Breast epithelium (tissue), 4 donors: Measurements from ENCODE around the gene MAGIX. TPM values are rescaled to one million over a fixed set of nuclear protein-coding genes. Genes with fewer than 3 reads are reported as not detected.
"Not testable (repeated sequence)": the region's sequence is repeated elsewhere in the genome, so short reads cannot be mapped to it uniquely, and the experiment has no call there.

Source experiments
- DNase-seq, 2 donors: peaks; one replicate each; pipeline ENCODE4 v3.0.0-alpha.2; 2019; ENCODE audit warnings: low spot score in 2 of 2
- H3K27ac ChIP-seq, 2 donors: fragments of 200-600 bp; sonication (generic) in 1 of 2; one replicate each; pipeline ENCODE4 v1.5.1; 2016 to 2019; ENCODE audit warnings: mild to moderate bottlenecking in 1 of 2
- H3K27me3 ChIP-seq, 2 donors: fragments of 200-600 bp; sonication (generic) in 1 of 2; one replicate each; pipeline versions ENCODE4 v1.5.1 to v1.6.0; 2017 to 2019; ENCODE audit warnings: control low read depth in 1 of 2, mild to moderate bottlenecking in 1 of 2
- H3K36me3 ChIP-seq: fragments of 200-600 bp; one replicate; pipeline ENCODE4 v1.5.1; 2019
- H3K4me1 ChIP-seq, 2 donors: fragments of 200-600 bp; sonication (generic); one replicate each; pipeline ENCODE4 v1.5.1; 2016 to 2019; ENCODE audit warnings: control low read depth in 1 of 2
- H3K4me3 ChIP-seq, 3 donors: fragments of 200-600 bp; sonication (generic); 1 replicate in 2 of 3; 2 replicates in 1 of 3; pipeline ENCODE4 v1.5.1; 2016 to 2019; ENCODE audit warnings: mild to moderate bottlenecking in 3 of 3, moderate library complexity in 2 of 3
- H3K9me3 ChIP-seq, 2 donors: fragments of 200-600 bp; sonication (generic) in 1 of 2; one replicate each; pipeline ENCODE4 v1.5.1; 2016 to 2019; ENCODE audit warnings: control low read depth in 1 of 2
- POLR2A ChIP-seq: fragments of 450-650 bp; IDR thresholded peaks from one replicate; pipeline ENCODE4 v1.6.1; 2016; ENCODE audit warnings: antibody characterized with exemption, mild to moderate bottlenecking, moderate library complexity
- POLR2AphosphoS5 ChIP-seq, 3 donors: sonication (generic); formaldehyde crosslinking; IDR thresholded peaks; one replicate each; pipeline ENCODE4 v1.6.1; 2017; ENCODE audit warnings: antibody characterized with exemption in 3 of 3
- intact Hi-C: fragments of 100-400 bp; cut with DNase I; formaldehyde crosslinking; loops from one replicate; pipeline ENCODE4 v1.15.1; 2023; ENCODE audit warnings: low total_unique reads
- total RNA-seq, 3 donors: library from RNA; depleted of rRNA; stranded (reverse); fragments of >200 nt; gene quantifications; one replicate each; pipeline ENCODE4 v1.1.0, GENCODE V29; 2016
- TF ChIP-seq, protein P1 (sequence below), 3 donors: fragments of 450-650 bp; IDR thresholded peaks; one replicate each; pipeline ENCODE4 v1.5.1; 2016 to 2017; ENCODE audit warnings: antibody characterized with exemption in 3 of 3, mild to moderate bottlenecking in 3 of 3, moderate library complexity in 3 of 3

MAGIX gene
- total RNA-seq, 3 donors from 2014 or later: 1.3 to 12.4 (median 4.9) TPM

DNA sequence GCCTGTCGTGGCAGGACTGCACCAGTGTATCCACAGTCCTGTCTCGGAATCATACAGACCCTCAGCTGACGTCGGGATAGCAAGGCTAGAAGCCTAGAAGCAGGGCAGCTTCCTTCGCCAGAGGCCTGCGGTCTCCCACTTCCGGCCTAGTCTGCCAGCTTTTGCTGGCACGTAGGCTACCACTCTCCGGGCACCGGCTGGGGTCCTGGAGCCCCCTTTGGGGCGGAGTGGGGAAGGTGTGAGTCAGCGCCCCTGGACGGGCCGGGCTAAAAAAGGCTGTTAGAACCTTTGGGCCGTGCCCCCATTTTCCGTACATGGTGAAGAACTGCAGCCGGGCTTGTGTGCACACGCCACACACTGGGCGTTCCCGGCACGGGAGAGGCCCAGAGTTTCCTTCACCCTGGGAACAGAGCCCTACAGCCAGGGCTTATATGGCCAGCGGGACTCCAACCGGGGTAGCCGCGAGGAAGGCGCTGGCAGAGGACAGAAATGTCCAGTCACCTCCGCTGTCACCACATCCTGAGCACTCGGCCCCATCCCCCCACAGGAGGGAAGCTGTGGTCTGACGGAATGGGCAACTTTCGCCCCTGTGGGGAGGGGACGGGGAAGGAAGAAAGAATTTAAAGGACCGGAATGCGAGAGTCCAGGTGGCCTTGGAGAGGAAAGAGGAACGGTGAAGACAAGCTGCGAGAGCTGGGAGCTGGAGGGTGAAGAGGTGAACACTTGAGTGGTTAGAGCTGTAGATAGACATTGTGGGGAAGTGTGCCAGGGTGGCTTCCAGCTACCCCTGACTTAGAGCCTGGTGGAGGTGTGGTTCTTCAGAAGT, 4.6 kb downstream of the MAGIX start:
- no peaks in the 10 kb centered on the region for H3K36me3 ChIP-seq
- intact Hi-C loops: no loop called here
- no peaks in the 10 kb centered on the region for H3K4me1 ChIP-seq
- no peaks in the 10 kb centered on the region for H3K9me3 ChIP-seq
- peaks cover 0 to 8% of the 10 kb centered on the region in 2 donors for H3K27me3 ChIP-seq
- H3K27ac ChIP-seq: peak overlapping the region; percentile 77 to 92
- peak in 1 of 2 donors; percentile 72 for DNase-seq
- H3K4me3 ChIP-seq: peak overlapping the region; percentile 33 to 60 (median 35)
- TF ChIP-seq, protein P1, sequence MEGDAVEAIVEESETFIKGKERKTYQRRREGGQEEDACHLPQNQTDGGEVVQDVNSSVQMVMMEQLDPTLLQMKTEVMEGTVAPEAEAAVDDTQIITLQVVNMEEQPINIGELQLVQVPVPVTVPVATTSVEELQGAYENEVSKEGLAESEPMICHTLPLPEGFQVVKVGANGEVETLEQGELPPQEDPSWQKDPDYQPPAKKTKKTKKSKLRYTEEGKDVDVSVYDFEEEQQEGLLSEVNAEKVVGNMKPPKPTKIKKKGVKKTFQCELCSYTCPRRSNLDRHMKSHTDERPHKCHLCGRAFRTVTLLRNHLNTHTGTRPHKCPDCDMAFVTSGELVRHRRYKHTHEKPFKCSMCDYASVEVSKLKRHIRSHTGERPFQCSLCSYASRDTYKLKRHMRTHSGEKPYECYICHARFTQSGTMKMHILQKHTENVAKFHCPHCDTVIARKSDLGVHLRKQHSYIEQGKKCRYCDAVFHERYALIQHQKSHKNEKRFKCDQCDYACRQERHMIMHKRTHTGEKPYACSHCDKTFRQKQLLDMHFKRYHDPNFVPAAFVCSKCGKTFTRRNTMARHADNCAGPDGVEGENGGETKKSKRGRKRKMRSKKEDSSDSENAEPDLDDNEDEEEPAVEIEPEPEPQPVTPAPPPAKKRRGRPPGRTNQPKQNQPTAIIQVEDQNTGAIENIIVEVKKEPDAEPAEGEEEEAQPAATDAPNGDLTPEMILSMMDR (IDR thresholded peaks at IDR 0.05): no peak
- peak in 2 of 3 donors; percentile 38 to 46 for TF ChIP-seq POLR2AphosphoS5 (IDR thresholded peaks at IDR 0.05)

DNA sequence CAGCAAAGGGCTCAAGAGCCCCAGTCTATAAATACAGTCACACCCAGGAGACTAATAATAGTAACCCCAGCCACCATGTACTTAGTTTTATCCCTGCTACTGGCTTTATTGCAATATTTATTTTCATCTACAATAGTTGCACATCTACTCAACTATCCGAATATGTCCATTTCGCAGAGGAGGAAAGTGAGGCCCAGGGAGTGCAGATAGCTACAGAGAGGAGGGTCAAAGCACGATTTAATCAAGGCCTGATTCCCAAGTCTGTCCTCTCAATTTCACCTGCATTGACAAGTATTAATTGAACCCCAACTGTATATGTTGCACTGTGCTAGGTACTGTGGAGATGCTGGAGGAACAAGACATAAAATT, 5.2 kb downstream of the MAGIX start:
- intact Hi-C loops: no loop called here
- no peak for DNase-seq
- Histone ChIP-seq H3K4me1 (no peaks in the 10 kb centered on the region), H3K36me3 (no peaks in the 10 kb centered on the region), H3K4me3 (peak overlapping the region; percentile 33 to 60 (median 35)), H3K27me3 (peaks cover 0 to 8% of the 10 kb centered on the region in 2 donors), H3K9me3 (no peaks in the 10 kb centered on the region), H3K27ac (peak overlapping the region; percentile 77 to 92)
- no peak for TF ChIP-seq POLR2A
- TF ChIP-seq, protein P1 (IDR thresholded peaks at IDR 0.05): no peak
- TF ChIP-seq POLR2AphosphoS5 (IDR thresholded peaks at IDR 0.05): no peak

DNA sequence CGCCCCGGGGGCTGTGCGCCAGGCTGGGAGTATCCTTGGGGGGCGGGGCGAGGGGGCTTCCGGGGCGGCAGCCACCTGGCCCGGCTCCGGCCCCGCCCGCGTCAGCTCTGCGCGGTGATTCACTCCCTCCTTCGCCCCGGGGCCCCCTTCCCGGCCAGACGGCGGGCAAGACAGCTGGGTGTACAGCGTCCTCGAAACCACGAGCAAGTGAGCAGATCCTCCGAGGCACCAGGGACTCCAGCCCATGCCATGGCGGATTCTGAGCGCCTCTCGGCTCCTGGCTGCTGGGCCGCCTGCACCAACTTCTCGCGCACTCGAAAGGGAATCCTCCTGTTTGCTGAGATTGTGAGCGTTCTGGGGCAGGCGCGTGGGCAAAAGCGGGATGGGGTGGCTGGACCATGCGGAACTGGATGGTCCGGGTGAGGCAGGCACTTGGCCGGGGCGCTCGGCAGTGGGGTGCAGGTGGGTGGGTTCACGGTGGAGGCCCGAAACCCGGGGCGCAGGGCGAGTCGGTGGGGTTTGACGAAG, 9.3 kb downstream of the MAGIX start, which contains the start of gene PLP2:
Gene PLP2 (plus strand): TSS at position 147 of the 528 bp plus-strand sequence. CDS start 103 bp downstream, at position 250.
- H3K27me3 ChIP-seq: peaks cover 0 to 14% of the 10 kb centered on the region in 2 donors
- no peaks in the 10 kb centered on the region for H3K36me3 ChIP-seq
- peak within 1 kb of the TSS; percentile 55 to 66 (median 62) for H3K4me3 ChIP-seq
- DNase-seq: peak in 1 of 2 donors; percentile 52
- TF ChIP-seq POLR2AphosphoS5 (IDR thresholded peaks at IDR 0.05): peak in 1 of 3 donors; percentile 52
- TF ChIP-seq, protein P1 (IDR thresholded peaks at IDR 0.05): no peak
- no peak for TF ChIP-seq POLR2A
- no peaks in the 10 kb centered on the region for H3K9me3 ChIP-seq
- H3K4me1 ChIP-seq: no peaks in the 10 kb centered on the region
- peak within 1 kb of the TSS; percentile 84 to 85 for H3K27ac ChIP-seq
- intact Hi-C loops: no loop called here

DNA sequence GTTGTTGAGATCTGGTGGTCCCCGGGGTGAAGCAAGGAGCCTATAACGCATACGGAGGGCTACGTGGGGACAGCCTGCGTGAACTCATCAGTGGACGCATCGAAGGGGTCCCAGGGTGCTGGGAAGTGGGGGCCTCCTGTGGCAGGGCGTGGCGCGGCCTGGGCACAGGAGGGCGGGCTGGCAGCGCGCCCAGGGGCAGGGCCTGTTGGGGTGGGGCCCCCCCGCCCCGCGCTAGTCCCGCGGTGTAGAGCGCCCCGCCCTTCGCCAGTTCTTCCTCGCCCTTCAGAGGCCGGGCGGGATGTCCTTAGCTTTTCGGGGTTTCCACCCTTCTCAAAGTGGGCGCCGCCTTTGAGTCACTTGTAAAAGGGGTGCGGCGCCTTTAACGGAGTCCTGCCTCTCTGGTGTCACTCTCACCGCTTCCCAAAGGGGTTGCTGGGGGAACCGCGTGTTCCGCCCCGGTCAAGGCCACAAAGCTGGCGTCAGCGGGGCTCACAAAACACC, 9.8 kb downstream of the MAGIX start:
- intact Hi-C loops: no loop called here
- DNase-seq: peak in 1 of 2 donors; percentile 63
- TF ChIP-seq, protein P1 (IDR thresholded peaks at IDR 0.05): no peak
- TF ChIP-seq POLR2AphosphoS5 (IDR thresholded peaks at IDR 0.05): peak in 1 of 3 donors; percentile 19

DNA sequence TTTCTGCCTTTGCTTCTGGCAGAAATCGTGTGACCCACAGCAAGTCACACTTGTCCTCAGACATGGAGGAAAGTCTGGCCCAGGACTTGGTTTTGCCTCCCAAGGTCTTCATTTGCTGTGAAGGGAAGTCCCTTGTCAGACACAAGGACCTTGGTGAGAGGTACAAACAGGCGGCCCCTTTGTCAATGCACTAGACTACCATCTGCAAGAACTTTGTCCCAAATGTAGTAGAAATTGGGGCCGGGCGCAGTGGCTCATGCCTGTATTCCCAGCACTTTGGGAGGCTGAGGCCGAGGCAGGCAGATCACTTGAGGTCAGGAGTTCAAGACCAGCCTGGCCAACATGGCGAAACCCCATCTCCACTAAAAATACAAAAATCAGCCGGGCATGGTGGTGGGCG, 11.0 kb downstream of the MAGIX start:
- H3K9me3 ChIP-seq, intact Hi-C loops, H3K36me3 ChIP-seq, DNase-seq, H3K4me3 ChIP-seq, H3K4me1 ChIP-seq: not testable (repeated sequence)
- Histone ChIP-seq H3K27ac (peak overlapping the region in 1 of 2 donors; percentile 85), H3K27me3 (peaks cover 0 to 14% of the 10 kb centered on the region in 2 donors)

More for the DNA sequence above, 9.8 kb downstream of the MAGIX start:
- H3K4me3 ChIP-seq: peak overlapping the region; percentile 55 to 66 (median 62)
- H3K27me3 ChIP-seq: peaks cover 0 to 14% of the 10 kb centered on the region in 2 donors
- peak overlapping the region; percentile 84 to 85 for H3K27ac ChIP-seq
- H3K9me3 ChIP-seq: no peaks in the 10 kb centered on the region
- no peaks in the 10 kb centered on the region for H3K4me1 ChIP-seq
- no peaks in the 10 kb centered on the region for H3K36me3 ChIP-seq
